ENCODE results near the gene FAM53B.

The FAM53B gene

DNA sequence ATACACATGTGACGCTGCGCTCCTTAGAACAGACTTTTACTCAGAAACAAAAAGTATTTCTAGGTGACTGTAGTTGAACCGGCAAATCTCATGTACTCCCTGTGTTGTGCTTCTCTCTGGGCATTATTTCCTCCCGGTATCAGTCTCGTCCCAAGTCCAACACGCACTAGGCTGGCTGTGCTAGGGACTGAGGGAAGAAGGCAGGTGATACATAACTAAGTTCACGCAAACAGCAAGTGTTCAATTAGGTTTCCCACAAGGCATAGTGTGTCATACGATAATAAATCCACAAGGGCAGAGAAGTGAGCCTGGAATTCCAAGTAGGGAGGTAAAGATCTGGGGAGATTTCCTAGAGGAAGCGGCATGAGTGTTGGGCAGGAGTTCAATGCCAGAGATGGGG, 20.4 kb downstream of the FAM53B start:
- Histone ChIP-seq H3K36me3 (peaks cover 6% of the 10 kb centered on the region), H3K27me3 (no peaks in the 10 kb centered on the region), H3K4me1 (ENCODE audit: control insufficient read depth in 1 of 2, insufficient read depth in 1 of 2, low read depth in 1 of 2, low read length in 1 of 2) (peaks cover 76 to 80% of the 10 kb centered on the region in 2 experiments), H3K27ac (peak overlapping the region; percentile 99), H3K9me3 (no peaks in the 10 kb centered on the region), H3K4me3 (ENCODE audit: low read depth in 1 of 2, low read length in 1 of 2) (peak overlapping the region in 1 of 2 experiments; percentile 19)
- TF ChIP-seq, protein P1, sequence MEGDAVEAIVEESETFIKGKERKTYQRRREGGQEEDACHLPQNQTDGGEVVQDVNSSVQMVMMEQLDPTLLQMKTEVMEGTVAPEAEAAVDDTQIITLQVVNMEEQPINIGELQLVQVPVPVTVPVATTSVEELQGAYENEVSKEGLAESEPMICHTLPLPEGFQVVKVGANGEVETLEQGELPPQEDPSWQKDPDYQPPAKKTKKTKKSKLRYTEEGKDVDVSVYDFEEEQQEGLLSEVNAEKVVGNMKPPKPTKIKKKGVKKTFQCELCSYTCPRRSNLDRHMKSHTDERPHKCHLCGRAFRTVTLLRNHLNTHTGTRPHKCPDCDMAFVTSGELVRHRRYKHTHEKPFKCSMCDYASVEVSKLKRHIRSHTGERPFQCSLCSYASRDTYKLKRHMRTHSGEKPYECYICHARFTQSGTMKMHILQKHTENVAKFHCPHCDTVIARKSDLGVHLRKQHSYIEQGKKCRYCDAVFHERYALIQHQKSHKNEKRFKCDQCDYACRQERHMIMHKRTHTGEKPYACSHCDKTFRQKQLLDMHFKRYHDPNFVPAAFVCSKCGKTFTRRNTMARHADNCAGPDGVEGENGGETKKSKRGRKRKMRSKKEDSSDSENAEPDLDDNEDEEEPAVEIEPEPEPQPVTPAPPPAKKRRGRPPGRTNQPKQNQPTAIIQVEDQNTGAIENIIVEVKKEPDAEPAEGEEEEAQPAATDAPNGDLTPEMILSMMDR (IDR thresholded peaks at IDR 0.05) = no peak

DNA sequence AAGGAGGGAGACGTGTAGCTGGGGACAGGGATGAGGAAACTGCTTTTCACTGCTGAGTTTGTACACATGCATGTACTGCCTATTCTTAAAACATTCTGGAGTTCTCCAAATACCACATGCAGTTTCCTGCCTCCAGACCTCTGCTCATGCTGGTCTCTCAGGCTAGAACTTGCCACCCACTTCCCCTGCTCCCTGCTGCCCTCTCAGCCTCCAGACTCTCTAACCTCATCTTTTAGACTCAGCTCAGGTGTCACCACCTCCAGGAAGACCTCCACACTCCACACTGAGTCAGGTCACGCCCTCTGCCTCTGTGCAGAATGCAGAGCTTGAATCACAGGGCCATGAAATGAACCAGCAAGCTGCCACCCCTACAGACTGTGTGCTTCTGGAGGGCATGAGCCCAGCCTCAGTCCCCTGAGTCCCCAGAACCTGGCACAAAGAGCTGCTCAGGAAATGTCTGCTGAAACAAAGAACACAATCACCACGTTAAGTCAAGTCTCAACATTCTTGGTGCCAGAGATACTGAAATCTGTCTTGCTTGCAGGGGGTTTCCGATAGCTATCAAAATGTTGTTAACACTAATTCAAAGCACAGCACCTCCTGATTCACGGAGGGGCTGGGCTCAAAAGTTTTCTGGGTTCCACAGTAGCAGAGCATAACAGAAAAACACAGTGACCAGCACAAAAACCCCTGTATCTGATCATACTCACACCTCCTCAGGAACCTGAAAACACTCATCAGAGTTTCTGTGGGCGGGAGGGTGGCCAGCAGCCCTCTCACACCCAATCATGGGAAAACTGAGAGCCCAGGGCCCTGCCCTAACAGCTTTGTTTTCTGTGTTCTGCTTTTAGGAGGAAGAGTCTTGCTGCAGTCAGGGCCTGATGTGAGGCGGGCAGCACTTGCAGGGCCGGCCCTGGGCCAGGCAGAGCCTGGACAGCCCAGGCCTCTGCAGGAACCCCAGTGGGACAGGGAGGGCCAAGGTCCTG, 21.1 kb downstream of the FAM53B start:
- Histone ChIP-seq H3K36me3 (peaks cover 6% of the 10 kb centered on the region), H3K4me3 (ENCODE audit: low read depth in 1 of 2, low read length in 1 of 2) (peak overlapping the region in 1 of 2 experiments; percentile 19), H3K27ac (peak overlapping the region; percentile 99), H3K9me3 (no peaks in the 10 kb centered on the region), H3K27me3 (no peaks in the 10 kb centered on the region), H3K4me1 (ENCODE audit: control insufficient read depth in 1 of 2, insufficient read depth in 1 of 2, low read depth in 1 of 2, low read length in 1 of 2) (peaks cover 76 to 80% of the 10 kb centered on the region in 2 experiments)
- TF ChIP-seq, protein P1 (IDR thresholded peaks at IDR 0.05) = no peak

DNA sequence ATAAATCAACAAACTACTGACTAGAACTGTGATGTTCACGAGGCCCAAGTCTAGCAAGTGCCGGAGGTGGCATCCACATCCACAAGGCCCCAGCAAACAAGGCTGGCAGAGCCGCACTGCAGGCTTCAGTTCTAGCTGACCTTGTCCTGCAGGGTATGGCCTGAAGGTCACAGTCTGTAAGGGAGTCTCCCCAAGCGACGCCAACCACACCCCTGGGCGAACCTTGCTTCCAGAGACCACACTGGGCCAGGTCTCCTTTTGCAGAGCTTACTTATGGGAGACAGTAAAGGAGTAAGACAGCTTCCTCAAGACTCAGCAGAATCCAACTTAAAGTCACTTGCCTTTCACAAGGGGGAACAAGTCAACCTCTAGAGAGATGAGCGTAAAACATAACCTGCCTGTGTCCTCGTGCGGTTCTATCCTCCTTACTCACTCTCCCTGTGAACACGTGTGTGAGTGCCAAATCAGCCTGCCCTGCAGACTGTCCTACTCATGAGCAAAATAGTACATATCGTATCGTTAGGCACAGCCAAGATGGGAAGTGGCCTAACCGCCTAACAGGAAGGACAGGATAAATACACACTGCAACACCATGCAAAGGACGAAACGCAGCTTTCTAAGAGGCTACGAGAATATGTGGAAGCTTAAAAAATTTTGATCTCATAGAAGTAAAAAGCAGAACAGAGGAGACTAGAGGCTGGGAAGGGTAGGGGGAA, 22.7 kb downstream of the FAM53B start:
- H3K4me3 ChIP-seq (ENCODE audit: low read depth in 1 of 2, low read length in 1 of 2) = peak overlapping the region; percentile 8 to 23
- peaks cover 82% of the 10 kb centered on the region in 2 experiments for H3K4me1 ChIP-seq (ENCODE audit: control insufficient read depth in 1 of 2, insufficient read depth in 1 of 2, low read depth in 1 of 2, low read length in 1 of 2)
- no peaks in the 10 kb centered on the region for H3K27me3 ChIP-seq
- no peaks in the 10 kb centered on the region for H3K9me3 ChIP-seq
- TF ChIP-seq, protein P1 (IDR thresholded peaks at IDR 0.05) = peak; percentile 30
- peak overlapping the region; percentile 99 for H3K27ac ChIP-seq
- peaks cover 6% of the 10 kb centered on the region for H3K36me3 ChIP-seq

DNA sequence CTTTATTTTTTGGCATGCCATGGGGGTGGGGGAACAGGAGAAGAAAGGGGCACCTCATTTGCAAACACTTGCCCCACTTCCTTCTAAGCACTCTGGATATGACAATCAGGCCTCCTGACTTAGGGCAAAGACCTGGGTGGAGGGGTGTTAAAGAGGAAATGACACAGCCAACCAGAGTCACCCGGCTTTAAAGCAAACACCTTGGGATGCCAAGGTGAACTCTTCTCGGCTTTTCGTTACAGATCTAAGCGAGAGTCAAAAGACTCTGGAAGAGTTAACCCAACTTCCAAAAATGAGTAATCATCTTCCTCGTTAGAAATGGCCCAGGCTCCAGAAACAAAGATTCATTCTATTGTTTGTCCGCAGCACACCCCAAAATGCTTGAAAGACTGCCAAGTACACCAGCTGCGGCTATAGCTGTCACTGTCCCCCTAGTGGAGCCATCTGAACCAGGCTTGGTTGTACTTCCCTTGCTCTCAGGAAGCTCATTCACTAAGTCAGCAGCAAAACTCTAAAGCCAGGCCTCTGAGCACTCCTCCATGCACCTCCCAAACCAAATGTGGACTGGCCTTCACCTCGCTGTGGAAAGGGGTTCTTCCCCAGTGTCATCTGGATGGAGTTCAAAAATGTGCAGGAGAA, 24.8 kb downstream of the FAM53B start:
- Histone ChIP-seq H3K4me1 (ENCODE audit: control insufficient read depth in 1 of 2, insufficient read depth in 1 of 2, low read depth in 1 of 2, low read length in 1 of 2) (peaks cover 96 to 97% of the 10 kb centered on the region in 2 experiments), H3K27me3 (no peaks in the 10 kb centered on the region), H3K4me3 (ENCODE audit: low read depth in 1 of 2, low read length in 1 of 2) (peak overlapping the region; percentile 46 to 47), H3K27ac (peak overlapping the region; percentile 99), H3K36me3 (no peaks in the 10 kb centered on the region), H3K9me3 (no peaks in the 10 kb centered on the region)
- TF ChIP-seq, protein P1 (IDR thresholded peaks at IDR 0.05) = peak; percentile 74
